22Rv1 (cell line): Measurements from ENCODE around the gene SLC2A11.
"Not testable (repeated sequence)": the region's sequence is repeated elsewhere in the genome, so short reads cannot be mapped to it uniquely, and the experiment has no call there.

ENCODE experiments used
- H3K27ac ChIP-seq: fragments of 450-650 bp; 2 replicates; pipeline ENCODE4 v1.5.1; 2017
- ZFX ChIP-seq: fragments of 450-650 bp; IDR thresholded peaks from 2 replicates; pipeline ENCODE4 v1.6.1; 2017; ENCODE audit warnings: antibody characterized with exemption, borderline replicate concordance
- TF ChIP-seq, protein P1 (sequence below): fragments of 450-650 bp; IDR thresholded peaks from 2 replicates; pipeline ENCODE4 v1.5.1; 2017; ENCODE audit warnings: mild to moderate bottlenecking

Gene SLC2A11

DNA sequence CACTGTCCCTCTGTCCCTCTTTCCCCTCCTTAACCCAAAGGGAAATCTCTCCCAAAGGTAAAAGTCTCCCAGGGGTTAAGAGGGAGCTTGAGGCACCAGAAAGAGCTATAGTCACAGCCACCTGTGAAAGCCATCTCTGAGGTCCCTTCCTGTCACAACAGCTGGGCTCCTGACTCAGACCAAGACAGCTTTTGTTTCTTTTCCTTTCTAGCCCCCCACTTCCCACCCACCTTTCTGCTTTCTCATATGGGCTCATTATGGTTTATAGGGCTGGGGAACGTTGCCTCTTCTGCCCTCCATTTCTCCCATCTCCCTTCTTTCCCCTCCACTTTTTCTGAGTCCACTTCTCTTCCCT lies 55.6 kb downstream of the SLC2A11 start:
- H3K27ac ChIP-seq: peak overlapping the region; percentile 84
- TF ChIP-seq, protein P1, sequence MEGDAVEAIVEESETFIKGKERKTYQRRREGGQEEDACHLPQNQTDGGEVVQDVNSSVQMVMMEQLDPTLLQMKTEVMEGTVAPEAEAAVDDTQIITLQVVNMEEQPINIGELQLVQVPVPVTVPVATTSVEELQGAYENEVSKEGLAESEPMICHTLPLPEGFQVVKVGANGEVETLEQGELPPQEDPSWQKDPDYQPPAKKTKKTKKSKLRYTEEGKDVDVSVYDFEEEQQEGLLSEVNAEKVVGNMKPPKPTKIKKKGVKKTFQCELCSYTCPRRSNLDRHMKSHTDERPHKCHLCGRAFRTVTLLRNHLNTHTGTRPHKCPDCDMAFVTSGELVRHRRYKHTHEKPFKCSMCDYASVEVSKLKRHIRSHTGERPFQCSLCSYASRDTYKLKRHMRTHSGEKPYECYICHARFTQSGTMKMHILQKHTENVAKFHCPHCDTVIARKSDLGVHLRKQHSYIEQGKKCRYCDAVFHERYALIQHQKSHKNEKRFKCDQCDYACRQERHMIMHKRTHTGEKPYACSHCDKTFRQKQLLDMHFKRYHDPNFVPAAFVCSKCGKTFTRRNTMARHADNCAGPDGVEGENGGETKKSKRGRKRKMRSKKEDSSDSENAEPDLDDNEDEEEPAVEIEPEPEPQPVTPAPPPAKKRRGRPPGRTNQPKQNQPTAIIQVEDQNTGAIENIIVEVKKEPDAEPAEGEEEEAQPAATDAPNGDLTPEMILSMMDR: no peak
- TF ChIP-seq ZFX: no peak

DNA sequence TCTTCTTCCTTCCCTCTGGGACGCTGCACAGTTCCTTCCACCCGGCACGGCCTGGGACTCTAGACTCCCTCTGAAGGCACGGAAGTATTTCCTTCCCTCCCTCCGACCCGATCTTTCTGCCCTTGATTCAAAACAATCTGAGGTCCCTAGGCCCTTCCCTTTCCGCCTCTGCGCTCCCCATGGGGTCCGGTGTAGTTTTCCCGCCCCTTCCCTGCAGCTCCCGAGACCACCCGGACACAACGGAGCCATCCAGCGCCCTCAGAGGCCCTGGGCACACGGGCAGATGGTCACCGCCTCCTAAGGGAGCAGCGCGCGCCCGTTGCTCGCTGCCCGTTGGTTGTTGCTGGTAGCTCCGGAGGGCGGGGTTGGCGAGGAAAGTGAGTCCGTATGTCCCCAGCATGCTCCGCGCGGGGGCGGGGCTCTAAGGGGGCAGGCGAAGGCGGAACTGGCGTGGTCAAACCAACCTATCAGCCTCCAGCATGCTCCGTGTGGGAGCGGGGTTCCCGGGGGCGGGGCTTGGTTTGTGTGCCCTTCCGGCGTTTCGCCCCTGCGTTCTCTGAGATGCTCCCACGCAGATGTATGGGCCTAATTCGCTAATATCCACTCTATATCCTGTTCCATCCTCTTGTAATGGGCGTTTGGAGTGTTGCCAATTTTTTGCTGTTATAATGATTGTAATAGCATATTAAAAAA lies 56.1 kb downstream of the SLC2A11 start:
- no peak for TF ChIP-seq ZFX
- TF ChIP-seq, protein P1: no peak
- peak overlapping the region; percentile 84 for H3K27ac ChIP-seq

DNA sequence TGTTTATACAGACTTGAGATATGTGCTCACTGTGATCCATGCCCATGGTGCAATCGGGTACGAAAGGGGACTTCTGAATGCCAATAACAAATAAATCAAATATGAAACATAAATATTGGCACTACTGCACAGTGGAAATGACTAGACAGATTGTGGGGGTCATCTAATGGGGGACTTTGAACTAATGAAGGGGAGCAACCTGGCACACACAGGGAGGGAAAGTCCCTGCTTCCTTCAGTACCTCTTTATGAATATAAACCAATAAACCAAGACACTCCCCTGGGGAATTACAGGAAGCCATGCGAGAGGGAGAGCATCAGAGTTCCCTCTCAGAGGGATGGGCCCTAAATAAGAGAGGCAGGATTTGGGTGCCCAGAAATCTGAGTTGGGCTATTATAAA lies 57.6 kb downstream of the SLC2A11 start:
- H3K27ac ChIP-seq: peak overlapping the region; percentile 84
- no peak for TF ChIP-seq ZFX
- TF ChIP-seq, protein P1: no peak

DNA sequence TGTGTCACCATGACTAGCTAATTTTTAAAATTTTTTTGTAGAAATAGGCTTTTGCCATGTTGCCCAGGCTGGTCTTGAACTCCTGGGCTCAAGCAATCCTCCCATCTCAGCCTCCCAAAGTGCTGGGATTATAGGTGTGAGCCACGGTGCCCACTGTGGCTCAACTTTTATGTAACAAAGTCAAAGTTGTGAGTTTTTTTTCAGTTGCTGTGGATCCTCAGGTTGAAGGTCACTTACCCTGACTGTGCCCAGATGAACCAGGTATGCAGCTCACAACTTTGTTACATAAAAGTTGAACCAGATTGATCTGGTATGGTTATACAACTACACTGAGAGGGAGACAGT lies 62.6 kb downstream of the SLC2A11 start:
- H3K27ac ChIP-seq: not testable (repeated sequence)

DNA sequence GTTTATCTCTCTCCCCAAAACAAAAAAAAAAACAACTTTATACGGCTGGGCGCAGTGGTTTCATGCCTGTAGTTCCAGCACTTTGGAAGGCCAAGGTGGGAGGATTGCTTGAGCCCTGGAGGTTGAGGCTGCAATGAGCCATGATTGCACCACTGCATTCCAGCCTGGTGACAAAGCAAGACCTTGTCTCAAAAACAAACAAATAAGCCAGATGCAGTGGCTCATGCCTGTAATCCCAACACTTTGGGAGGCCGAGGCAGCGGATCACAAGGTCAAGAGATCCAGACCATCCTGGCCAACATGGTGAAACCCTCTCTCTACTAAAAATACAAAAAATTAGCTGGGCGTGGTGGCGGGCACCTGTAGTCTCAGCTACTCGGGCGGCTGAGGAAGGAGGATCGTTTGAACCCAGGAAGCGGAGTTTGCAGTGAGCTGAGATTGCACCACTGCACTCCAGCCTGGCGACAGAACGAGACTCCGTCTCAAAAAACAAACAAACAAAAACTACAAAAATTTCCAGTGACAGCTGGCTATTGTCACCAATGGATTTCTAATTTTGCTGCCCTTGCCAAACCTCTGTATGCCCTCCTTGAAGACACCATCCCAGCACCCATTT lies 64.0 kb downstream of the SLC2A11 start:
- peak overlapping the region; percentile 13; the same call in 1 of the 2 replicates for H3K27ac ChIP-seq

DNA sequence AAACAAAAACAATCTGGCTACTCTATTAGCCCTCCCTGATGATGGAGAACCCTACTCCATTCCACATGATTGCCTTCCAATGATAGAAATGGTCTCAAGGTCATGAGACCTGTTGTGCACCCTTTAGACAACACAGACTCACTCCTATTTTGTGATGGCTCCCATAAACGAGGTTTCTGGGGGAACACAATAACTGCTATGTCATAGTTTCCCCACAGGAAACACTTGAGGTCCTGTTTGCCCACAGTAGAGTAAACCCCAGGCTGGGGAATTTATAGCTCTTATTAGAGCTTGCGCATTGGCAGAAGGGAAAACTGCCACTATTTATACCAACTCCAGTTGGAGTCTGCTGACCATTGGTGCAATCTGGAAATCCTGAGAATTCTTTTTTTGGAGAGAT lies 65.2 kb downstream of the SLC2A11 start:
- TF ChIP-seq ZFX: no peak
- TF ChIP-seq, protein P1: no peak
- 0 out of 2 replicates have a peak overlapping the region, but pooled peaks have one; percentile 13 for H3K27ac ChIP-seq

DNA sequence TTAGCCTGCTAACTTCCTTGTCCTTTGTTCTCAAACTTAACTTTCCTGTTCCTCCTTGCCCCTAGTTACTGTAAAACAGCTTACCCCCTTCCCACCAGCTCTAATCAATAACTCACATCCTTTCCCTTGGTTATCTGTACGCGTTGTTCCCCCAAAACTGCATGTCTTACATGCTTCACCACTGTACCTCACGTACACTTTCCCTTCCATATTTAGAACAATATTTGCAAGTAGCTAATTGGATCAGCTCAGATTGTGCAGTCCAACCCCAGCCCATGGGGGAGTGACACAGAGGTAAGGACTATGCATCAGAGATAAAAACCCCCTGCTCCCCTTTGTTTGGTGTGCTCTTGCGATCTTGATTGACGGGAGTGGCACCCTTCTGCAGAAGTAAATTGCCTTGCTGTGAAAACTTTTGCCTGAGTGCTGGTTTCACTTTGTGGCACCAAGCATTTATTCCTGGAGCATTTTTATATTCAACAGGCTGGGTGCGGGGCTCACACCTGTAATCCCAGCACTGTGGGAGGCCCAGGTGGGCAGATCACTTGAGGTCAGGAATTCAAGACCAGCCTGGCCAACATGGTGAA lies 67.4 kb downstream of the SLC2A11 start:
- H3K27ac ChIP-seq: no peak overlapping the region

DNA sequence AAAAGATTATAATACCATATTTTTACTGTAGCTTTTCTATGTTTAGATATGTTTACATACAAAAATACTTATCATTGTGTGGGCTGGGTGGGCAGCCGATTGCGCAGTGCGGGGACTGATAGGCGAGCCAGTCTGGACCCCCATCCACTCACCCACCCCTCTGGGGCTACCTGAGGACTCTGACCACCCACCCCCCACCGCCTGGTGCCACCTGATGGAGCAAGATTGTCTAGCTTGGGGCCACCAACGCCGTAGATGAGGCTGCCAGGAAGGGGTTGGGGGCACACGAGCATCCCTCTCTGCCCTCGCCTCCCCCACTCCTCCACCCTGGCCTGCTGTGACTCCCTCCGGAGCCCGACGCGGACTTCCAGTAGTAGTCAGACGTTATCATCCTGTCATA lies 68.9 kb downstream of the SLC2A11 start:
- no peak for TF ChIP-seq ZFX
- TF ChIP-seq, protein P1: no peak
- H3K27ac ChIP-seq: no peak overlapping the region

More for the DNA sequence above, 67.4 kb downstream of the SLC2A11 start:
- no peak for TF ChIP-seq ZFX
- TF ChIP-seq, protein P1: no peak
